Nephron (organoid): Measurements from ENCODE around the gene LGR6.
A peak's percentile ranks its signal among the peaks of the same experiment; 100 is the strongest.

Source experiments
- H3K27ac Mint-ChIP-seq, 3 experiments: 2 replicates each; pipeline ENCODE4 v1.8.0; 2020; ENCODE audit warnings: mixed read lengths in 3 of 3, mild to moderate bottlenecking in 2 of 3, moderate library complexity in 1 of 3
- H3K27me3 Mint-ChIP-seq: 2 replicates; pipeline ENCODE4 v1.8.0; 2021; ENCODE audit warnings: low read depth, mild to moderate bottlenecking, moderate library complexity, mixed read lengths
- H3K36me3 Mint-ChIP-seq: 2 replicates; pipeline ENCODE4 v1.8.0; 2020; ENCODE audit warnings: low read depth, mixed read lengths
- H3K4me1 Mint-ChIP-seq: 2 replicates; pipeline ENCODE4 v1.8.0; 2020; ENCODE audit warnings: mixed read lengths
- H3K4me3 Mint-ChIP-seq, 3 experiments: 2 replicates each; pipeline ENCODE4 v1.8.0; 2020; ENCODE audit warnings: mild to moderate bottlenecking in 3 of 3, mixed read lengths in 3 of 3, moderate library complexity in 2 of 3
- H3K9me3 Mint-ChIP-seq: 2 replicates; pipeline ENCODE4 v1.8.0; 2020; ENCODE audit warnings: mixed read lengths
- TF ChIP-seq, protein P1 (sequence below), 3 experiments: fragments of 200-600 bp; sonication (generic); IDR thresholded peaks; one replicate each; pipeline ENCODE4 v1.5.0; 2021; ENCODE audit warnings: antibody characterized with exemption in 3 of 3; ENCODE audit not compliant: unreplicated experiment in 3 of 3

Gene LGR6

DNA sequence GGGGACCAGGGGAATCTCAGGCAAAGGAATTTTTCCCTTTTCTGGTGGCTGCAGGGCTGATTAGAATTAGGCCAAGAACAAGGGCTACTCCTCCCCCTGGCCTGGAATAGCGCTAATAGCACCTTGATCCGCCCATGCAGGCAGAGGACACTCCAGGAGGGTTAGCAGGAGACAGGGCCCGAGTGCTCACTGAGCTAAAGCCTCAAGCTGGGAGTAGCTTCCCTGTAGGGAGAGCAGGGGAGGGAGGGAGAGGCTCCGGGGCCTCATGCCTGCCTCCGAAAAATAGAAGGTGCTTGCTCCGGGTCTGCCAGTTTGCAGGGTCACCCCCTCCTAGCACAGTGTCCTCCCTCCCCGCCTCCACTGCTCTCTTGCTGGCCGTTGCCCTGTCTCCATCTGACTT, 37.0 kb upstream of the LGR6 start:
- Mint-ChIP-seq H3K4me3 (no peak overlapping the region), H3K9me3 (no peaks in the 10 kb centered on the region), H3K27ac (no peak overlapping the region), H3K4me1 (peaks cover 40% of the 10 kb centered on the region), H3K27me3 (no peaks in the 10 kb centered on the region), H3K36me3 (no peaks in the 10 kb centered on the region)
- TF ChIP-seq, protein P1, sequence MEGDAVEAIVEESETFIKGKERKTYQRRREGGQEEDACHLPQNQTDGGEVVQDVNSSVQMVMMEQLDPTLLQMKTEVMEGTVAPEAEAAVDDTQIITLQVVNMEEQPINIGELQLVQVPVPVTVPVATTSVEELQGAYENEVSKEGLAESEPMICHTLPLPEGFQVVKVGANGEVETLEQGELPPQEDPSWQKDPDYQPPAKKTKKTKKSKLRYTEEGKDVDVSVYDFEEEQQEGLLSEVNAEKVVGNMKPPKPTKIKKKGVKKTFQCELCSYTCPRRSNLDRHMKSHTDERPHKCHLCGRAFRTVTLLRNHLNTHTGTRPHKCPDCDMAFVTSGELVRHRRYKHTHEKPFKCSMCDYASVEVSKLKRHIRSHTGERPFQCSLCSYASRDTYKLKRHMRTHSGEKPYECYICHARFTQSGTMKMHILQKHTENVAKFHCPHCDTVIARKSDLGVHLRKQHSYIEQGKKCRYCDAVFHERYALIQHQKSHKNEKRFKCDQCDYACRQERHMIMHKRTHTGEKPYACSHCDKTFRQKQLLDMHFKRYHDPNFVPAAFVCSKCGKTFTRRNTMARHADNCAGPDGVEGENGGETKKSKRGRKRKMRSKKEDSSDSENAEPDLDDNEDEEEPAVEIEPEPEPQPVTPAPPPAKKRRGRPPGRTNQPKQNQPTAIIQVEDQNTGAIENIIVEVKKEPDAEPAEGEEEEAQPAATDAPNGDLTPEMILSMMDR (IDR thresholded peaks at IDR 0.05; ENCODE audit: unreplicated experiment in 3 of 3): no peak

- H3K4me1 Mint-ChIP-seq: peaks cover 46% of the 10 kb centered on the region
- no peak overlapping the region for H3K4me3 Mint-ChIP-seq
- no peaks in the 10 kb centered on the region for H3K9me3 Mint-ChIP-seq
- no peaks in the 10 kb centered on the region for H3K36me3 Mint-ChIP-seq
- H3K27me3 Mint-ChIP-seq: no peaks in the 10 kb centered on the region
- no peak overlapping the region for H3K27ac Mint-ChIP-seq
- TF ChIP-seq, protein P1 (IDR thresholded peaks at IDR 0.05; ENCODE audit: unreplicated experiment in 3 of 3): no peak
Observed at GRCh38 chr1:202157945-202158344, 35.7 kb upstream of the LGR6 start.

GRCh38 chr1:202158810-202159533, 34.6 kb upstream of the LGR6 start:
- no peaks in the 10 kb centered on the region for H3K27me3 Mint-ChIP-seq
- H3K9me3 Mint-ChIP-seq: no peaks in the 10 kb centered on the region
- no peak overlapping the region for H3K4me3 Mint-ChIP-seq
- H3K36me3 Mint-ChIP-seq: no peaks in the 10 kb centered on the region
- TF ChIP-seq, protein P1 (IDR thresholded peaks at IDR 0.05; ENCODE audit: unreplicated experiment in 3 of 3): no peak
- H3K4me1 Mint-ChIP-seq: peaks cover 49% of the 10 kb centered on the region
- peak overlapping the region; percentile 57 to 75 (median 60) for H3K27ac Mint-ChIP-seq

DNA sequence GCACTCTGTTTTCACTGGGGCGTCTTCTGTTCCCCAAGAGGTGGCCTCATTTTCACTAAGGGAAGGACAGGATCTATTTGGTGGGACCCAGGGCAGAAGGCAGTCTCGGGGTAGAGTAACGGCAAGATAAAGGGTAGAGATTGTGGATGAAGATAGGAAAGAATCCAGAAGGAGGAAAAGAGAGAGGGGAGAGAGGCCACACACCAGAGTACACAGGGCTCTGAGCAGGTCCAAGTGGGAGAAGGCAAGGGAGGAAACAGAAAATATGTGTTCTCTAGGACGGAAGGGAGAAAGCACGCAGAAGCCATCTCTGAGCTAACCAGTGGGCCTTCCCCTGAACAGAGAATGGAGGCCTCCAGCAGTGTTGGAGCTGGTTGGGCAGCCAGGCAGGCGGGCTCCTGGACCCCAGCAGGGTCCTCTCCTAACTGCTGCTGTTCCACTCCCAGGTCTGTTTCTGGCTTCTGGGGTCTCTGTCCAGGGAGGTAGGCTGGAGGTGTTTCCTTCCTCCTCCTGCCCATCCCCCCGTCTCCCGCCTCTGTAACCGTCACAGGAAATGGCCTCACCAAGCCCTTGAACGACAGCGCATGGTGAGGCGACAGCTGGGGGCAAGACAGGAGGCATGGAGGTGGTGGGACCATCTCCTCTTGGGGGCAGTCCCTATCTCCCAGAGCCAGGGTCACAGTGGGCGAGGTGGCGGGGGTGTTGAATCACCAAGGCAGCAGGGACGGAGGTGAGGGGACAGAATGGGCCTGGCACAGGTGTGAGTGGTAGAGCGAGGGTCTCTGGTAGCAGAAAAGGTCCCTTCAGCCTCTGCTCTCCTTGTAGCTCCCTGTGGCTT, 33.8 kb upstream of the LGR6 start:
- Mint-ChIP-seq H3K27me3 (peaks cover 4% of the 10 kb centered on the region), H3K4me1 (peaks cover 53% of the 10 kb centered on the region), H3K27ac (peak overlapping the region; percentile 57 to 75 (median 60)), H3K9me3 (no peaks in the 10 kb centered on the region), H3K36me3 (no peaks in the 10 kb centered on the region), H3K4me3 (peak overlapping the region in 1 of 3 experiments; percentile 4)
- TF ChIP-seq, protein P1 (IDR thresholded peaks at IDR 0.05; ENCODE audit: unreplicated experiment in 3 of 3): no peak

GRCh38 chr1:202160377-202160940, 33.1 kb upstream of the LGR6 start, which contains the start of gene PTPN7:
TSS of gene PTPN7 (minus strand) at chr1:202160602. CDS start at chr1:202159402, 1,200 bp downstream.
- Mint-ChIP-seq H3K27ac (peak within 1 kb of the TSS; percentile 57 to 75 (median 72)), H3K4me1 (peaks cover 46% of the 10 kb centered on the region), H3K4me3 (peak within 1 kb of the TSS in 2 of 3 experiments; percentile 4 to 28), H3K9me3 (no peaks in the 10 kb centered on the region), H3K27me3 (peaks cover 5% of the 10 kb centered on the region), H3K36me3 (no peaks in the 10 kb centered on the region)
- TF ChIP-seq, protein P1 (IDR thresholded peaks at IDR 0.05; ENCODE audit: unreplicated experiment in 3 of 3): no peak
